ENCODE measurements around the gene ARFGAP1.

DNA sequence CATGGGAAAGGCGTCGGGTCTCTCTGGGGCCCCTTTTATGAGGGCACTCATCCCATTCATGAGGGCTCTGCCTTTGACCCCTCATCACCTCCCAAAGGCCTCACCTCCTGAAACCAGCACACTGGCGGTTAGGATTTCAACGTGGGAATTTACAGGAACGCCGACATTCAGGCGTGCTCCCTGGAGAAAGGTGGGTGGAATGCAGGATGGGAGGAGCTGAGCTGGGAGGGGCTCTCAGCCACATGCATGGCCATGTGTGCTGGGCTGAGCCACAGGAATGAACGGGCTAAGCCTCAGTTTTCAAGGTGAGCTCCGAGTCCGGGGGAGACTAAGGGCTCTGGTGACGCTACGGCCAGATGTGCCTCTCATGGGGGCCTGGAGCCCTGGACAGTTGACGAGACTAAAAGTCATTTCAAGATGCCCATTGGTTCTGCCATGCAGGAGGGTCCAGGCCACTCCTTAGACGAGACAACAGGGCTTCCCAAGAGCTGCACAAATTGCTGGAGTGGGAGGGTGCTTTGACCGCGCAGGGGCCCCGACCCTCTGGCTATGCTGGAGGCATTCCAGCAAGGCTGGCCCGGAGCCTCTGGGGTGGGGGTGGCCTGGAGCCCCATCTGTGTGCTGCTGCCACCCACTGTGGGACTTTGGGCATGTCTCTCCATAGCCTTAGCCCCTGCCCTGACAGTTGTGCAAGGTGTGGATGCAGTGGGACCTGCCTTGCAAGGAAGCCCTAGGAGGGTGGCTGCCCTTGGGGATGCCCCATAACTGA lies 3.8 kb upstream of the ARFGAP1 start:
- TF ChIP-seq, protein P1, sequence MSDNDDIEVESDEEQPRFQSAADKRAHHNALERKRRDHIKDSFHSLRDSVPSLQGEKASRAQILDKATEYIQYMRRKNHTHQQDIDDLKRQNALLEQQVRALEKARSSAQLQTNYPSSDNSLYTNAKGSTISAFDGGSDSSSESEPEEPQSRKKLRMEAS (IDR thresholded peaks at IDR 0.05; ENCODE audit: insufficient read depth, insufficient read length), result no peak
- TF ChIP-seq, protein P2, sequence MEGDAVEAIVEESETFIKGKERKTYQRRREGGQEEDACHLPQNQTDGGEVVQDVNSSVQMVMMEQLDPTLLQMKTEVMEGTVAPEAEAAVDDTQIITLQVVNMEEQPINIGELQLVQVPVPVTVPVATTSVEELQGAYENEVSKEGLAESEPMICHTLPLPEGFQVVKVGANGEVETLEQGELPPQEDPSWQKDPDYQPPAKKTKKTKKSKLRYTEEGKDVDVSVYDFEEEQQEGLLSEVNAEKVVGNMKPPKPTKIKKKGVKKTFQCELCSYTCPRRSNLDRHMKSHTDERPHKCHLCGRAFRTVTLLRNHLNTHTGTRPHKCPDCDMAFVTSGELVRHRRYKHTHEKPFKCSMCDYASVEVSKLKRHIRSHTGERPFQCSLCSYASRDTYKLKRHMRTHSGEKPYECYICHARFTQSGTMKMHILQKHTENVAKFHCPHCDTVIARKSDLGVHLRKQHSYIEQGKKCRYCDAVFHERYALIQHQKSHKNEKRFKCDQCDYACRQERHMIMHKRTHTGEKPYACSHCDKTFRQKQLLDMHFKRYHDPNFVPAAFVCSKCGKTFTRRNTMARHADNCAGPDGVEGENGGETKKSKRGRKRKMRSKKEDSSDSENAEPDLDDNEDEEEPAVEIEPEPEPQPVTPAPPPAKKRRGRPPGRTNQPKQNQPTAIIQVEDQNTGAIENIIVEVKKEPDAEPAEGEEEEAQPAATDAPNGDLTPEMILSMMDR (IDR thresholded peaks at IDR 0.05; ENCODE audit: extremely low read depth in 1 of 2, insufficient read depth in 1 of 2, low read depth in 1 of 2, low read length in 2 of 2), result no peak
